SJSA1 (cell line): ENCODE results near the gene STEAP2. TPM values are rescaled to one million over a fixed set of nuclear protein-coding genes. Genes with fewer than 3 reads are reported as not detected.

Source experiments
- DNase-seq, 2 experiments: peaks; one replicate each; pipeline ENCODE4 v3.0.0-alpha.2; 2015 to 2020; ENCODE audit warnings: low spot score in 2 of 2, low read depth in 1 of 2
- H3K27ac ChIP-seq: fragments of 250-450 bp; sonication (Bioruptor Pico); 2 replicates; pipeline ENCODE4 v1.5.1; 2020; ENCODE audit warnings: mild to moderate bottlenecking, moderate library complexity
- H3K27me3 ChIP-seq: fragments of 250-450 bp; sonication (Bioruptor Pico); replicated peaks from 2 replicates; pipeline ENCODE4 v1.5.1; 2020; ENCODE audit warnings: mild to moderate bottlenecking, moderate library complexity
- H3K36me3 ChIP-seq: fragments of 250-450 bp; sonication (Bioruptor Pico); 2 replicates; pipeline ENCODE4 v1.5.1; 2020; ENCODE audit warnings: mild to moderate bottlenecking
- H3K4me1 ChIP-seq: fragments of 250-450 bp; sonication (Bioruptor Pico); replicated peaks from 2 replicates; pipeline ENCODE4 v1.6.1; 2021; ENCODE audit warnings: mild to moderate bottlenecking
- H3K4me3 ChIP-seq: fragments of 250-450 bp; sonication (Bioruptor Pico); 2 replicates; pipeline ENCODE4 v1.5.1; 2020; ENCODE audit warnings: mild to moderate bottlenecking
- H3K9me3 ChIP-seq: fragments of 250-450 bp; sonication (Bioruptor Pico); replicated peaks from 2 replicates; pipeline ENCODE4 v1.5.1; 2020; ENCODE audit warnings: mild to moderate bottlenecking
- total RNA-seq: library from RNA; depleted of rRNA; stranded (reverse); fragments of >200 nt; shearing (Covaris generic); gene quantifications from 2 replicates; pipeline ENCODE4 v1.2.3, GENCODE V29; 2014

STEAP2 gene
- total RNA-seq, 1 experiment from 2014 or later = 3.3 TPM

DNA sequence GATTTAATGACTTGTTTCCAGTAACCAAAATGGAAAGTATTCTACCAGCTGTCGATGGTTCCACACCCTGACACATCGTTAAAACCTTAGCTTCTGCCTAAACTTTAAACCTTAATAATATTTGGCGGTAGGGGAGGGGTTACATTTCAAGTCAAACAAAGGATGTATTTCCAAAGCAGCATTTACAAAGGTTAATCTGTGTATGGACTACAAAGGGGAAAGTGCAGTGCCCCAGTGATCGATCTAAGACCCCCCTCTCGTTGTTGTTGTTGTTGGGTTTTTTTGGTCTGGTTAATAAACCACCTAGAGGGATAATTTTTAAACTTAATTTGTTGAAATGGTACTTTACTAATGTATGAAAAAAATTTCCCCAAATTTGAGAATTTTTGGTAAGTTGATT, 1.1 kb upstream of the STEAP2 start:
- Histone ChIP-seq H3K4me3 (no peak overlapping the region), H3K27ac (no peak overlapping the region)

GRCh38 chr7:90210981-90211380, 559 bp upstream of the STEAP2 start:
- H3K27me3 ChIP-seq = no peaks in the 10 kb centered on the region
- no peaks in the 10 kb centered on the region for H3K9me3 ChIP-seq
- no peaks in the 10 kb centered on the region for H3K36me3 ChIP-seq
- H3K4me1 ChIP-seq = peaks cover 11% of the 10 kb centered on the region
- H3K4me3 ChIP-seq = peak overlapping the region; percentile 48
- no peak for DNase-seq
- H3K27ac ChIP-seq = no peak overlapping the region

More for the DNA sequence above, 1.1 kb upstream of the STEAP2 start:
- no peak for DNase-seq
- H3K4me1 ChIP-seq = peaks cover 11% of the 10 kb centered on the region
- no peaks in the 10 kb centered on the region for H3K36me3 ChIP-seq
- H3K9me3 ChIP-seq = no peaks in the 10 kb centered on the region
- no peaks in the 10 kb centered on the region for H3K27me3 ChIP-seq

- H3K27ac ChIP-seq = no peak overlapping the region
These were observed 582 bp downstream of the STEAP2 start for GRCh38 chr7:90212149-90212495.

GRCh38 chr7:90213521-90213920, 2.0 kb downstream of the STEAP2 start:
- Histone ChIP-seq H3K4me1 (peaks cover 11% of the 10 kb centered on the region), H3K36me3 (no peaks in the 10 kb centered on the region), H3K9me3 (no peaks in the 10 kb centered on the region), H3K27ac (no peak overlapping the region), H3K27me3 (no peaks in the 10 kb centered on the region), H3K4me3 (no peak overlapping the region)
- DNase-seq = no peak

More at GRCh38 chr7:90212149-90212495, 582 bp downstream of the STEAP2 start:
- Histone ChIP-seq H3K9me3 (no peaks in the 10 kb centered on the region), H3K36me3 (no peaks in the 10 kb centered on the region), H3K4me3 (peak overlapping the region; percentile 48), H3K4me1 (peaks cover 11% of the 10 kb centered on the region), H3K27me3 (no peaks in the 10 kb centered on the region)
- DNase-seq = no peak

GRCh38 chr7:90216080-90216674, 4.6 kb downstream of the STEAP2 start:
- peaks cover 8% of the 10 kb centered on the region for H3K4me1 ChIP-seq
- no peak overlapping the region for H3K27ac ChIP-seq
- no peak overlapping the region for H3K4me3 ChIP-seq
- H3K27me3 ChIP-seq = no peaks in the 10 kb centered on the region
- no peak for DNase-seq
- H3K36me3 ChIP-seq = no peaks in the 10 kb centered on the region
- H3K9me3 ChIP-seq = no peaks in the 10 kb centered on the region

GRCh38 chr7:90216771-90217170, 5.2 kb downstream of the STEAP2 start:
- Histone ChIP-seq H3K9me3 (no peaks in the 10 kb centered on the region), H3K4me1 (peaks cover 6% of the 10 kb centered on the region), H3K4me3 (no peak overlapping the region), H3K27ac (no peak overlapping the region), H3K27me3 (no peaks in the 10 kb centered on the region), H3K36me3 (no peaks in the 10 kb centered on the region)
- no peak for DNase-seq

- Histone ChIP-seq H3K4me3 (no peak overlapping the region), H3K27ac (no peak overlapping the region), H3K9me3 (no peaks in the 10 kb centered on the region), H3K4me1 (no peaks in the 10 kb centered on the region), H3K36me3 (no peaks in the 10 kb centered on the region), H3K27me3 (no peaks in the 10 kb centered on the region)
- DNase-seq = no peak
These were observed 10.8 kb downstream of the STEAP2 start for GRCh38 chr7:90222390-90222789.

- Histone ChIP-seq H3K27me3 (no peaks in the 10 kb centered on the region), H3K36me3 (no peaks in the 10 kb centered on the region), H3K4me1 (no peaks in the 10 kb centered on the region), H3K4me3 (no peak overlapping the region), H3K27ac (no peak overlapping the region), H3K9me3 (no peaks in the 10 kb centered on the region)
- peak in 1 of 2 experiments; percentile 31 for DNase-seq
These were observed 11.5 kb downstream of the STEAP2 start for GRCh38 chr7:90222811-90223725.

- no peak for DNase-seq
- Histone ChIP-seq H3K4me3 (no peak overlapping the region), H3K36me3 (no peaks in the 10 kb centered on the region), H3K27me3 (no peaks in the 10 kb centered on the region), H3K4me1 (no peaks in the 10 kb centered on the region), H3K27ac (no peak overlapping the region), H3K9me3 (no peaks in the 10 kb centered on the region)
These were observed 12.7 kb downstream of the STEAP2 start for GRCh38 chr7:90224195-90224594.

- no peaks in the 10 kb centered on the region for H3K9me3 ChIP-seq
- no peak for DNase-seq
- no peaks in the 10 kb centered on the region for H3K36me3 ChIP-seq
- no peak overlapping the region for H3K4me3 ChIP-seq
- no peak overlapping the region for H3K27ac ChIP-seq
- no peaks in the 10 kb centered on the region for H3K27me3 ChIP-seq
- H3K4me1 ChIP-seq = no peaks in the 10 kb centered on the region
These were observed 13.6 kb downstream of the STEAP2 start for GRCh38 chr7:90225181-90225580.

DNA sequence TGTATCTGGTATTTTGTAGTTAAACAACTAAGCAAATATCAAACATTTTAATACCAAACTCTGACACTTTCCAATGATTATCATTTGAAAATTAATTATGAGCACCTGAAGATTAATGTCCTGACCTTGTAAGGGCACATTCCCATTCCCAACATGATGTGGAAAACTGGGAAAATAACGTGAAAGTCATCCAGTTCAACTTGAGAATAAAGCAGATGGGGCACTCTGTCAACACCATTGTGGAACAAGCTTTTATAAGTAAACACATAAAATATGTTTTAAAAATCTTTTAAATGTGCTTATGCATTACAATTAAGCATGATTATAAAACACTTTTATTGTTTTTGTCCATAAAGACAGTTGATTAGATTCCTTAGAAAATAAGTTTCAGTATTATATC, 14.1 kb downstream of the STEAP2 start:
- Histone ChIP-seq H3K27ac (no peak overlapping the region), H3K36me3 (no peaks in the 10 kb centered on the region), H3K4me1 (no peaks in the 10 kb centered on the region), H3K27me3 (no peaks in the 10 kb centered on the region), H3K9me3 (no peaks in the 10 kb centered on the region), H3K4me3 (no peak overlapping the region)
- no peak for DNase-seq

DNA sequence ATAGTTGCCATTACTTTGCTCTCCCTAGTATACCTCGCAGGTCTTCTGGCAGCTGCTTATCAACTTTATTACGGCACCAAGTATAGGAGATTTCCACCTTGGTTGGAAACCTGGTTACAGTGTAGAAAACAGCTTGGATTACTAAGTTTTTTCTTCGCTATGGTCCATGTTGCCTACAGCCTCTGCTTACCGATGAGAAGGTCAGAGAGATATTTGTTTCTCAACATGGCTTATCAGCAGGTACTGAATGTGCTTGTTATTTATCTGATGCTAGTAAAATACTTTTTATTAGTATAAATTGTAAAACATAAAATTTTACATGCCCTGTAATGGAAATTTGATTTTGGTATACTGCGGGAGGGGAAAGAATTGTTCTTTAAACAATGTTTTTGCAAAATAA, 15.7 kb downstream of the STEAP2 start:
- Histone ChIP-seq H3K4me1 (no peaks in the 10 kb centered on the region), H3K36me3 (no peaks in the 10 kb centered on the region), H3K4me3 (no peak overlapping the region), H3K9me3 (no peaks in the 10 kb centered on the region), H3K27ac (no peak overlapping the region), H3K27me3 (no peaks in the 10 kb centered on the region)
- no peak for DNase-seq

DNA sequence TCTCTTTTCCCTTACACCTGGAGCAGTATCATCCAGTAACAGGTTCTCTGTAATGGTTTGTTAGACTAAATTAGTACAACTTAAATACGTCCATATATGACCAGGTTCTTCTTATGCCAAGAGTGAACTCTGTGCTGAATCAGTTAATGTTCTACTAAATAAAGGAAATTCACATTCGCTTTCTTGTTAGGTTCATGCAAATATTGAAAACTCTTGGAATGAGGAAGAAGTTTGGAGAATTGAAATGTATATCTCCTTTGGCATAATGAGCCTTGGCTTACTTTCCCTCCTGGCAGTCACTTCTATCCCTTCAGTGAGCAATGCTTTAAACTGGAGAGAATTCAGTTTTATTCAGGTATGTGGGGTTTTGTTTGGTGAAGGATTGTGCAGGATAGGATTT, 18.1 kb downstream of the STEAP2 start:
- Histone ChIP-seq H3K27me3 (no peaks in the 10 kb centered on the region), H3K4me3 (no peak overlapping the region), H3K4me1 (no peaks in the 10 kb centered on the region), H3K36me3 (no peaks in the 10 kb centered on the region), H3K9me3 (no peaks in the 10 kb centered on the region), H3K27ac (no peak overlapping the region)
- no peak for DNase-seq

DNA sequence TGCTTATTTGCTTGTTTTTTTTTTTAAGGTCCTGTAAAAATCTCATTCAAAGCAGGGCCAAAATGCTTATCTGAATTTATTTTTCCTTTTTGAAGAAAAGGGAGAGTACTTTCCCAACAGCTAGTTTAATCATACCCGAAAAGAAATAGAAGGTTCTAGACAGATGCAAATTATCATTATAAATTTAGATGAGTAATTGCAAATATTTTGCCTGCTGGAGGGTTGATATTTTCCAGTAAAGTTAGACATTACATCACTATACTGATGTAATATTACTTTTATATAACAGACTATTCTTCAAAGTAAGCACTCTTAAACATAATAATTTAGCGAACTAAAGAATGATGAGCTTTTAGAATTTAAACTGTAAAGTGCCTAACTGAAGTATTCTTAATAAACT, 19.3 kb downstream of the STEAP2 start:
- Histone ChIP-seq H3K4me1 (no peaks in the 10 kb centered on the region), H3K27me3 (no peaks in the 10 kb centered on the region), H3K9me3 (no peaks in the 10 kb centered on the region), H3K4me3 (no peak overlapping the region), H3K36me3 (no peaks in the 10 kb centered on the region), H3K27ac (no peak overlapping the region)
- DNase-seq = no peak
